H1 (cell line): ENCODE results near the gene STARD7. TPM values are rescaled to one million over a fixed set of nuclear protein-coding genes. Genes with fewer than 3 reads are reported as not detected.

ENCODE experiments used
- CTCF ChIA-PET: fragments of 300-600 bp; sonication (Branson Sonifier 250); formaldehyde crosslinking; loops from one replicate; lab custom pipeline; 2021; ENCODE audit not compliant: partially characterized antibody; lab: Charles Lee
- POLR2A ChIA-PET: fragments of 300-600 bp; sonication (Branson Sonifier 250); formaldehyde crosslinking; loops from one replicate; lab custom pipeline; 2021; ENCODE audit warnings: inconsistent platforms; ENCODE audit not compliant: partially characterized antibody; lab: Charles Lee
- DNase-seq, 2 experiments: peaks; one replicate each; pipeline versions ENCODE4 v3.0.0 to v3.0.0-alpha.2; 2010 to 2022; ENCODE audit warnings: low spot score in 2 of 2, low read depth in 1 of 2, mixed read lengths in 1 of 2
- FAIRE-seq: peaks from 2 replicates; lab custom pipeline; 2011; peaks lifted over from hg19 to GRCh38; lab: Jason Lieb, UNC
- H2AFZ ChIP-seq: 2 replicates; pipeline ENCODE4 v1.8.1; 2012; ENCODE audit warnings: low read length, inconsistent platforms
- H2AK5ac ChIP-seq: 2 replicates; pipeline ENCODE4 v1.6.1; 2013; ENCODE audit warnings: low read depth, low read length
- H2BK120ac ChIP-seq: replicated peaks from 2 replicates; pipeline ENCODE3; 2013; ENCODE audit warnings: low read depth, low read length, inconsistent platforms
- H2BK12ac ChIP-seq: 2 replicates; pipeline ENCODE4 v1.6.1; 2013; ENCODE audit warnings: low read depth, low read length
- H2BK15ac ChIP-seq: 2 replicates; pipeline ENCODE4 v1.6.1; 2013; ENCODE audit warnings: low read length
- H2BK20ac ChIP-seq: 2 replicates; pipeline ENCODE4 v1.6.1; 2013; ENCODE audit warnings: low read length
- H2BK5ac ChIP-seq: 2 replicates; pipeline ENCODE4 v1.6.1; 2013; ENCODE audit warnings: low read depth, low read length
- H3K14ac ChIP-seq: 2 replicates; pipeline ENCODE4 v1.6.1; 2013; ENCODE audit warnings: inconsistent platforms; ENCODE audit not compliant: insufficient read length
- H3K18ac ChIP-seq: 2 replicates; pipeline ENCODE4 v1.6.1; 2013; ENCODE audit warnings: low read length; ENCODE audit errors: extremely low read depth
- H3K23ac ChIP-seq: 2 replicates; pipeline ENCODE4 v1.6.1; 2013; ENCODE audit warnings: inconsistent platforms; ENCODE audit not compliant: insufficient read length
- H3K23me2 ChIP-seq: 2 replicates; pipeline ENCODE4 v1.6.1; 2013; ENCODE audit warnings: low read depth, low read length
- H3K27ac ChIP-seq: 2 replicates; pipeline ENCODE4 v1.6.1; 2011; ENCODE audit warnings: low read depth, low read length, inconsistent platforms
- H3K27me3 ChIP-seq, 4 experiments: replicated peaks in 1 of 4; 1 replicate in 1 of 4; 2 replicates in 3 of 4; pipeline versions ENCODE4 v1.6.1 to v1.8.1; 2011 to 2013; ENCODE audit warnings: low read length in 3 of 4, mild to moderate bottlenecking in 3 of 4, inconsistent platforms in 2 of 4, mixed read lengths in 2 of 4, moderate library complexity in 1 of 4; ENCODE audit not compliant: control insufficient read depth in 3 of 4, insufficient read depth in 3 of 4; ENCODE audit errors: extremely low read depth in 1 of 4
- H3K36me3 ChIP-seq, 4 experiments: 2 replicates each; pipeline versions ENCODE4 v1.6.1 to v1.8.1; 2011 to 2013; ENCODE audit warnings: mild to moderate bottlenecking in 4 of 4, low read length in 3 of 4, moderate library complexity in 2 of 4, control low read depth in 1 of 4, inconsistent platforms in 1 of 4; ENCODE audit not compliant: insufficient read depth in 4 of 4, control insufficient read depth in 2 of 4
- H3K4ac ChIP-seq: replicated peaks from 2 replicates; pipeline ENCODE3; 2013; ENCODE audit warnings: low read length, low read depth, mixed read lengths, inconsistent platforms; ENCODE audit not compliant: insufficient read length
- H3K4me1 ChIP-seq, 4 experiments: replicated peaks in 1 of 4; 1 replicate in 1 of 4; 2 replicates in 3 of 4; pipeline versions ENCODE4 v1.6.1 to v1.8.1; 2011 to 2013; ENCODE audit warnings: low read length in 3 of 4, inconsistent platforms in 2 of 4, mixed read lengths in 1 of 4; ENCODE audit not compliant: insufficient read depth in 4 of 4, control insufficient read depth in 3 of 4
- H3K4me2 ChIP-seq, 2 experiments: 2 replicates each; pipeline versions ENCODE4 v1.6.1 to v1.8.1; 2011 to 2013; ENCODE audit warnings: low read depth in 2 of 2, low read length in 2 of 2, control low read depth in 1 of 2, inconsistent platforms in 1 of 2, mild to moderate bottlenecking in 1 of 2; ENCODE audit not compliant: insufficient read depth in 1 of 2
- H3K4me3 ChIP-seq, 4 experiments: fragments of 200-600, 300-600 bp in 1 of 4; sonication (generic), shearing (Covaris generic), sonication (Bioruptor Twin) in 1 of 4; 2 replicates each; pipeline versions ENCODE4 v1.5.1 to v1.8.1; 2011 to 2016; ENCODE audit warnings: low read length in 4 of 4, low read depth in 3 of 4, control low read depth in 2 of 4, inconsistent platforms in 2 of 4, mild to moderate bottlenecking in 2 of 4, mixed read lengths in 1 of 4, moderate library complexity in 1 of 4; ENCODE audit not compliant: insufficient read depth in 2 of 4; ENCODE audit errors: extremely low read depth in 1 of 4
- H3K56ac ChIP-seq: replicated peaks from 2 replicates; pipeline ENCODE3; 2013; ENCODE audit warnings: low read depth, mild to moderate bottlenecking, mixed read lengths, low read length, inconsistent platforms; ENCODE audit not compliant: insufficient read length
- H3K79me1 ChIP-seq: 2 replicates; pipeline ENCODE4 v1.6.1; 2013; ENCODE audit warnings: low read depth, low read length, control low read depth
- H3K79me2 ChIP-seq, 2 experiments: 2 replicates each; pipeline versions ENCODE4 v1.6.1 to v1.8.1; 2012 to 2013; ENCODE audit warnings: low read length in 2 of 2, mild to moderate bottlenecking in 2 of 2, inconsistent platforms in 1 of 2; ENCODE audit not compliant: insufficient read depth in 2 of 2, control insufficient read depth in 1 of 2
- H3K9ac ChIP-seq, 4 experiments: replicated peaks in 1 of 4; 1 replicate in 1 of 4; 2 replicates in 3 of 4; pipeline versions ENCODE4 v1.6.1 to v1.8.1; 2011 to 2013; ENCODE audit warnings: low read depth in 3 of 4, low read length in 3 of 4, control low read depth in 2 of 4, mild to moderate bottlenecking in 2 of 4, moderate library complexity in 2 of 4, inconsistent platforms in 1 of 4; ENCODE audit errors: extremely low read depth in 1 of 4
- H3K9me3 ChIP-seq, 2 experiments: 2 replicates each; pipeline versions ENCODE4 v1.6.1 to v1.8.1; 2012 to 2013; ENCODE audit warnings: mild to moderate bottlenecking in 2 of 2, moderate library complexity in 2 of 2, control low read depth in 1 of 2, inconsistent platforms in 1 of 2, low read depth in 1 of 2, low read length in 1 of 2, mixed read lengths in 1 of 2; ENCODE audit not compliant: insufficient read depth in 2 of 2
- H4K20me1 ChIP-seq, 2 experiments: replicated peaks in 1 of 2; 2 replicates each; pipeline versions ENCODE3 to v1.8.1; 2011 to 2013; ENCODE audit warnings: inconsistent platforms in 2 of 2, low read length in 2 of 2, mild to moderate bottlenecking in 1 of 2; ENCODE audit not compliant: insufficient read depth in 2 of 2, control insufficient read depth in 1 of 2
- H4K5ac ChIP-seq: 2 replicates; pipeline ENCODE4 v1.6.1; 2013; ENCODE audit warnings: low read length, low read depth, mixed read lengths, inconsistent platforms; ENCODE audit not compliant: insufficient read length
- H4K8ac ChIP-seq: 2 replicates; pipeline ENCODE4 v1.8.0; 2013; ENCODE audit warnings: mild to moderate bottlenecking, moderate library complexity, low read length, inconsistent platforms; ENCODE audit not compliant: insufficient read depth; ENCODE audit errors: extremely low read depth
- H4K91ac ChIP-seq: replicated peaks from 2 replicates; pipeline ENCODE3; 2013; ENCODE audit warnings: low read length, mixed read lengths, inconsistent platforms; ENCODE audit not compliant: insufficient read length
- CTCF ChIP-seq, 3 experiments: IDR thresholded peaks; 1 replicate in 2 of 3; 2 replicates in 1 of 3; pipeline versions ENCODE4 v1.5.1 to v1.6.1; 2011; ENCODE audit warnings: low read length in 3 of 3, mild to moderate bottlenecking in 3 of 3, inconsistent platforms in 2 of 3, low read depth in 1 of 3, moderate library complexity in 1 of 3; ENCODE audit not compliant: insufficient read depth in 1 of 3; ENCODE audit errors: control extremely low read depth in 1 of 3
- NRF1 ChIP-seq: IDR thresholded peaks from 2 replicates; pipeline ENCODE4 v1.6.1; 2011; ENCODE audit warnings: mild to moderate bottlenecking, low read depth, low read length, improper control_type of control experiment
- WGBS, 2 experiments: shearing (Covaris generic) in 1 of 2; methylation state at CpG; one replicate each; pipeline versions ENCODE4 v1.1.6 to v1.1.7; 2013 to 2015; ENCODE audit warnings: low lambda C conversion rate in 2 of 2, mixed read lengths in 2 of 2, inconsistent platforms in 1 of 2, low coverage in 1 of 2, missing lambda C conversion rate in 1 of 2; ENCODE audit not compliant: insufficient replicate concordance in 2 of 2, insufficient coverage in 1 of 2, insufficient read length in 1 of 2; ENCODE audit errors: extremely low coverage in 1 of 2, missing lambda C conversion rate in 1 of 2; 5-methylcytosine and 5-hydroxymethylcytosine counted together
- polyA plus RNA-seq, 7 experiments: library from polyadenylated mRNA; depleted of rRNA in 3 of 7; stranded (reverse) in 5 of 7; unstranded in 2 of 7; fragments of >200 nt in 5 of 7; fragments of 200-250 nt in 2 of 7; gene quantifications; 1 replicate in 5 of 7; 2 replicates in 1 of 7; 4 replicates in 1 of 7; pipeline versions ENCODE4 v1.2.1 to v1.2.3, GENCODE V29; 2011 to 2013; ENCODE audit warnings: missing spikeins in 2 of 7, mixed read lengths in 2 of 7
- total RNA-seq: library from RNA; stranded (reverse); fragmentation: NEBNext Ultra II Directional; extraction: Animal tissue kit (Norgen Biotek cat#: 25700); gene quantifications from 2 replicates; pipeline ENCODE4 v1.2.1, GENCODE V29; 2021

Gene STARD7
- total and polyA plus RNA-seq, 2 of the 8 experiments (the other 6 are each of a cell fraction or from before 2014, with no cell fraction given): 89.1 to 200 TPM

- no peak overlapping the region for H3K9ac ChIP-seq
- ChIA-PET CTCF (interaction anchor here (0.7 to 13.4 kb wide), 20 partner anchors 8 to 150 kb away, joined by 3 to 155 read pairs (median 6); partner anchors contain the start of genes ADRA2B and CIAO1), POLR2A (interaction anchor here (0.6 to 1.1 kb wide), 2 partner anchors 14 to 71 kb away, joined by 3 read pairs; no protein-coding TSS in a partner anchor)
- no peaks in the 10 kb centered on the region for H3K79me2 ChIP-seq
- no peak overlapping the region for H3K27ac ChIP-seq
- no peak overlapping the region for H3K23ac ChIP-seq
- DNase-seq (no peak), FAIRE-seq (no peak)
- H2AFZ ChIP-seq: no peak overlapping the region
- no peak overlapping the region for H4K91ac ChIP-seq
- H3K36me3 ChIP-seq: no peaks in the 10 kb centered on the region
- no peaks in the 10 kb centered on the region for H4K20me1 ChIP-seq
- no peak overlapping the region for H2BK12ac ChIP-seq
- no peak overlapping the region for H3K4ac ChIP-seq
- H3K79me1 ChIP-seq: no peaks in the 10 kb centered on the region
- H3K4me1 ChIP-seq: peaks cover 0 to 41% (median 24%) of the 10 kb centered on the region in 4 experiments; a peak in 6 of 7 replicates
- no peaks in the 10 kb centered on the region for H3K9me3 ChIP-seq
- 89% methylated on average over 10 of the region's 10 CpGs; no CpG with 5 or more reads in 1 of the 2 experiments for WGBS, 2 experiments
- no peak overlapping the region for H3K14ac ChIP-seq
- no peak overlapping the region for H3K4me3 ChIP-seq
- H2BK5ac ChIP-seq: no peak overlapping the region
- no peak overlapping the region; a peak in 1 of 4 replicates for H3K4me2 ChIP-seq
- H2BK15ac ChIP-seq: no peak overlapping the region
- H4K8ac ChIP-seq: no peak overlapping the region
- H3K56ac ChIP-seq: no peak overlapping the region
- TF ChIP-seq CTCF (IDR thresholded peaks at IDR 0.05; ENCODE audit: control extremely low read depth in 1 of 3, insufficient read depth in 1 of 3, low read depth in 1 of 3, low read length in 3 of 3): no peak
- no peak for TF ChIP-seq NRF1
- no peak overlapping the region for H2AK5ac ChIP-seq
- H3K23me2 ChIP-seq: peaks cover 5% of the 10 kb centered on the region
- no peak overlapping the region for H3K18ac ChIP-seq
- no peak overlapping the region for H4K5ac ChIP-seq
- H2BK20ac ChIP-seq: no peak overlapping the region
- H3K27me3 ChIP-seq: peaks cover 4 to 30% (median 20%) of the 10 kb centered on the region in 4 experiments; a peak in 6 of 7 replicates
- no peak overlapping the region for H2BK120ac ChIP-seq
Measured at GRCh38 chr2:96143231-96143847, 65.3 kb downstream of the STARD7 start.
